OCI-LY7 (cell line): ENCODE measurements around the gene ZFYVE26.

ENCODE experiments used
- CTCF ChIP-seq: fragments of 200-600 bp; sonication (generic); conservative IDR thresholded peaks from 2 replicates; pipeline ENCODE4 v1.5.1; 2014; ENCODE audit warnings: mild to moderate bottlenecking, antibody characterized with exemption, low read length, moderate library complexity, mixed read lengths
- EZH2phosphoT487 ChIP-seq: fragments of 200-600 bp; sonication (generic); IDR thresholded peaks from 2 replicates; pipeline ENCODE4 v1.6.1; 2018; ENCODE audit warnings: low read depth, borderline replicate concordance, mild to moderate bottlenecking, mixed run types, antibody characterized with exemption, low read length, moderate library complexity, mixed read lengths

- TF ChIP-seq CTCF (no peak), EZH2phosphoT487 (no peak)
Observed at GRCh38 chr14:67800743-67801142, 15.6 kb downstream of the ZFYVE26 start.
